Superior temporal gyrus (tissue), 1 donor: Measurements from ENCODE around the gene IP6K1.
"Not testable (repeated sequence)": the region's sequence is repeated elsewhere in the genome, so short reads cannot be mapped to it uniquely, and the experiment has no call there.

Experiments used
- DNase-seq: peaks from one replicate; pipeline ENCODE4 v3.0.0-alpha.2; 2016; ENCODE audit errors: extremely low spot score

The IP6K1 gene

GRCh38 chr3:49786357-49787181, at the start of gene IP6K1:
IP6K1 (minus strand) TSS chr3:49786542; CDS start chr3:49748040, 38,502 bp downstream.
- peak; percentile 100 for DNase-seq

GRCh38 chr3:49831341-49831740, 45.0 kb upstream of the IP6K1 start:
- DNase-seq, result no peak

- no peak for DNase-seq
Observed at GRCh38 chr3:49826016-49826415, 39.7 kb upstream of the IP6K1 start.

GRCh38 chr3:49823131-49823530, 36.8 kb upstream of the IP6K1 start:
- not testable (repeated sequence) for DNase-seq

GRCh38 chr3:49813497-49814174, 27.3 kb upstream of the IP6K1 start, which contains the start of gene UBA7:
UBA7 (minus strand) TSS chr3:49813953; CDS start chr3:49813787, 166 bp downstream.
- peak; percentile 27 for DNase-seq

- no peak for DNase-seq
Observed at GRCh38 chr3:49812916-49813496, 26.7 kb upstream of the IP6K1 start.

GRCh38 chr3:49807431-49808114, 21.2 kb upstream of the IP6K1 start:
- no peak for DNase-seq

GRCh38 chr3:49806850-49807249, 20.5 kb upstream of the IP6K1 start:
- no peak for DNase-seq

- no peak for DNase-seq
Observed at GRCh38 chr3:49805897-49806701, 19.8 kb upstream of the IP6K1 start.

- DNase-seq, result no peak
Observed at GRCh38 chr3:49805367-49805782, 19.0 kb upstream of the IP6K1 start.

GRCh38 chr3:49804141-49805041, 18.0 kb upstream of the IP6K1 start:
- no peak for DNase-seq

GRCh38 chr3:49803465-49804140, 17.3 kb upstream of the IP6K1 start:
- no peak for DNase-seq

GRCh38 chr3:49802719-49803464, 16.6 kb upstream of the IP6K1 start, which contains the start of gene INKA1:
INKA1 (plus strand) TSS chr3:49803261; CDS start chr3:49803393, 132 bp downstream.
- DNase-seq, result peak; percentile 93

GRCh38 chr3:49801160-49801559, 14.8 kb upstream of the IP6K1 start:
- DNase-seq, result no peak

- no peak for DNase-seq
Observed at GRCh38 chr3:49799761-49800160, 13.4 kb upstream of the IP6K1 start, which contains the start of gene CDHR4. CDHR4 (minus strand) TSS chr3:49799873; CDS start chr3:49799812, 61 bp downstream.

GRCh38 chr3:49799105-49799504, 12.8 kb upstream of the IP6K1 start:
- DNase-seq, result no peak

GRCh38 chr3:49794926-49795905, 8.9 kb upstream of the IP6K1 start:
- no peak for DNase-seq
